Tibial nerve (tissue), 4 donors: ENCODE measurements around the gene MAPK8IP3. TPM values are rescaled to one million over a fixed set of nuclear protein-coding genes. Genes with fewer than 3 reads are reported as not detected.
A peak's percentile ranks its signal among the peaks of the same experiment; 100 is the strongest.

Experiments
- DNase-seq, 2 donors: peaks; one replicate each; pipeline ENCODE4 v3.0.0-alpha.2; 2019; ENCODE audit warnings: low spot score in 2 of 2
- H3K27ac ChIP-seq, 4 donors: fragments of 200-600 bp; sonication (generic) in 3 of 4; one replicate each; pipeline ENCODE4 v1.5.1; 2017 to 2019; ENCODE audit warnings: mild to moderate bottlenecking in 1 of 4
- H3K27me3 ChIP-seq, 2 donors: fragments of 200-600 bp; sonication (generic) in 1 of 2; one replicate each; pipeline versions ENCODE4 v1.5.1 to v1.6.0; 2017 to 2019
- H3K36me3 ChIP-seq, 3 donors: fragments of 200-600 bp; sonication (generic); one replicate each; pipeline ENCODE4 v1.5.1; 2018 to 2019
- H3K4me1 ChIP-seq, 4 donors: fragments of 200-600 bp; sonication (generic) in 3 of 4; one replicate each; pipeline ENCODE4 v1.5.1; 2017 to 2019
- H3K4me3 ChIP-seq, 4 donors: fragments of 200-600 bp; sonication (generic) in 3 of 4; one replicate each; pipeline ENCODE4 v1.5.1; 2017 to 2019; ENCODE audit warnings: mild to moderate bottlenecking in 1 of 4, moderate library complexity in 1 of 4
- H3K9me3 ChIP-seq, 4 donors: fragments of 200-600 bp; sonication (generic) in 3 of 4; one replicate each; pipeline ENCODE4 v1.5.1; 2017 to 2019
- CTCF ChIP-seq, 5 experiments: fragments of 200-600 bp in 3 of 5; fragments of 450-650 bp in 2 of 5; sonication (generic) in 3 of 5; IDR thresholded peaks; one replicate each; pipeline ENCODE4 v1.5.1; 2016 to 2019; ENCODE audit warnings: antibody characterized with exemption in 5 of 5, mild to moderate bottlenecking in 3 of 5, moderate library complexity in 2 of 5
- EP300 ChIP-seq, 2 donors: sonication (generic); formaldehyde crosslinking; IDR thresholded peaks; one replicate each; pipeline ENCODE4 v1.6.1; 2017; ENCODE audit warnings: antibody characterized with exemption in 2 of 2, mild to moderate bottlenecking in 1 of 2
- POLR2A ChIP-seq, 2 donors: fragments of 450-650 bp; IDR thresholded peaks; one replicate each; pipeline ENCODE4 v1.6.1; 2017; ENCODE audit warnings: antibody characterized with exemption in 2 of 2, mild to moderate bottlenecking in 2 of 2, moderate library complexity in 2 of 2
- WGBS, 2 donors: methylation state at CpG; one replicate each; pipeline ENCODE4 v1.1.5; 2018; 5-methylcytosine and 5-hydroxymethylcytosine counted together
- total RNA-seq, 4 donors: library from RNA; depleted of rRNA; stranded (reverse); fragments of >200 nt; gene quantifications; one replicate each; pipeline ENCODE4 v1.1.0, GENCODE V29; 2016

MAPK8IP3 gene
- total RNA-seq, 4 donors from 2014 or later = 92.6 to 188 (median 99.5) TPM

- H3K4me3 ChIP-seq = no peak overlapping the region
- WGBS, 2 donors = 87 to 89% methylated on average over 22 to 30 of the region's 30 CpGs
Observed at GRCh38 chr16:1762196-1762878, 56.3 kb downstream of the MAPK8IP3 start.

GRCh38 chr16:1762879-1763520 lies 57.0 kb downstream of the MAPK8IP3 start:
- Histone ChIP-seq H3K27me3 (no peaks in the 10 kb centered on the region), H3K36me3 (peaks cover 2 to 100% (median 30%) of the 10 kb centered on the region in 3 donors), H3K27ac (no peak overlapping the region), H3K4me1 (peaks cover 0 to 14% (median 0%) of the 10 kb centered on the region in 4 donors), H3K9me3 (no peaks in the 10 kb centered on the region), H3K4me3 (no peak overlapping the region)
- TF ChIP-seq CTCF (IDR thresholded peaks at IDR 0.05) (no peak), EP300 (IDR thresholded peaks at IDR 0.05) (no peak), POLR2A (IDR thresholded peaks at IDR 0.05) (no peak)
- DNase-seq = no peak
- 79 to 83% methylated on average over 17 to 20 of the region's 24 CpGs for WGBS, 2 donors

More at GRCh38 chr16:1762196-1762878, 56.3 kb downstream of the MAPK8IP3 start:
- H3K36me3 ChIP-seq = peaks cover 2 to 100% (median 30%) of the 10 kb centered on the region in 3 donors
- no peaks in the 10 kb centered on the region for H3K27me3 ChIP-seq
- H3K4me1 ChIP-seq = peaks cover 0 to 14% (median 0%) of the 10 kb centered on the region in 4 donors
- no peak for TF ChIP-seq CTCF (IDR thresholded peaks at IDR 0.05)
- TF ChIP-seq POLR2A (IDR thresholded peaks at IDR 0.05) = no peak
- no peak for TF ChIP-seq EP300 (IDR thresholded peaks at IDR 0.05)
- no peaks in the 10 kb centered on the region for H3K9me3 ChIP-seq
- H3K27ac ChIP-seq = no peak overlapping the region
- no peak for DNase-seq

GRCh38 chr16:1763521-1764511 lies 57.8 kb downstream of the MAPK8IP3 start:
- Histone ChIP-seq H3K27me3 (no peaks in the 10 kb centered on the region), H3K4me3 (no peak overlapping the region), H3K27ac (no peak overlapping the region), H3K9me3 (no peaks in the 10 kb centered on the region), H3K4me1 (peaks cover 0 to 14% (median 0%) of the 10 kb centered on the region in 4 donors), H3K36me3 (peaks cover 2 to 100% (median 30%) of the 10 kb centered on the region in 3 donors)
- DNase-seq = no peak
- TF ChIP-seq EP300 (IDR thresholded peaks at IDR 0.05) = no peak
- peak in 4 of 5 experiments; percentile 9 to 38 (median 30) for TF ChIP-seq CTCF (IDR thresholded peaks at IDR 0.05)
- WGBS, 2 donors = 71 to 84% methylated on average over 50 to 52 of the region's 81 CpGs

- Histone ChIP-seq H3K27ac (no peak overlapping the region), H3K36me3 (peaks cover 2 to 100% (median 30%) of the 10 kb centered on the region in 3 donors), H3K4me1 (peaks cover 0 to 24% (median 2%) of the 10 kb centered on the region in 4 donors), H3K27me3 (no peaks in the 10 kb centered on the region), H3K4me3 (no peak overlapping the region), H3K9me3 (no peaks in the 10 kb centered on the region)
- 84 to 97% methylated on average over 10 to 11 of the region's 21 CpGs for WGBS, 2 donors
- TF ChIP-seq POLR2A (IDR thresholded peaks at IDR 0.05) (no peak), CTCF (IDR thresholded peaks at IDR 0.05) (no peak), EP300 (IDR thresholded peaks at IDR 0.05) (no peak)
- no peak for DNase-seq
Observed at GRCh38 chr16:1764971-1765370, 59.0 kb downstream of the MAPK8IP3 start.
